ENCODE results near the gene ARHGDIA. TPM values are rescaled to one million over a fixed set of nuclear protein-coding genes. Genes with fewer than 3 reads are reported as not detected.
A peak's percentile ranks its signal among the peaks of the same experiment; 100 is the strongest.

Gene ARHGDIA
- total RNA-seq, 1 experiment from 2014 or later = 201 TPM

DNA sequence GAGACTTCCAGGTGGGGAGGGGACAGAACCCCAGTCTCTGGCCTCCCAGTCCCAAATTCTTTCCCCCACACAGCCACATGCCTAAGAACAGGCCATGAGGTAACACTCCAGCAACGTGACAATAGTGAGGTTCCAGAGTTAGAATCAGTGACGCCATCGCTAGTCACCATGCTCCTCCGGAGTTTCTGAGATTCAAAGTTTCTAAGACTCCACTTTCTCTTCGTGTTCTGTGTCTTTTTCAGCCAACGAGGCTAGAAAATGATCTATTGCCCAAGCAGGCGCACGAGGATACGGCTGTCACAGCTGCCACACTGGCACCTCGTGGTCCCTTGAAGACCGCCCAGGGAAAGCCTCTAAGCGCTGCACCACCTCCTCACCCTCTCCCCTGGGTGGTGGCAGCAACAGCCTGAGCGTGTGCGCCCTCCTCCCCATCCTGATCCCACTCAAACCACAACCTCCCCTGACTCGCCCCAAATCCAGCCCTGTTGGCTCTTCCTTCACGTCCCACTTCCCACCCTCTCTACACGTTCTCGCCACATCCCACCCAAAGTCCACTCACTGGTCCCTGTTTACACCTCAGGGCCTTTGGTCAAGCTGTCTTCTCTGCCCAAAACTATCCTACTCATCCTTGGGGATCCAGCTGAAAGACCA is 39.1 kb downstream of the ARHGDIA start:
- BruUV-seq (replicated peaks) = TSS peak; percentile 74

DNA sequence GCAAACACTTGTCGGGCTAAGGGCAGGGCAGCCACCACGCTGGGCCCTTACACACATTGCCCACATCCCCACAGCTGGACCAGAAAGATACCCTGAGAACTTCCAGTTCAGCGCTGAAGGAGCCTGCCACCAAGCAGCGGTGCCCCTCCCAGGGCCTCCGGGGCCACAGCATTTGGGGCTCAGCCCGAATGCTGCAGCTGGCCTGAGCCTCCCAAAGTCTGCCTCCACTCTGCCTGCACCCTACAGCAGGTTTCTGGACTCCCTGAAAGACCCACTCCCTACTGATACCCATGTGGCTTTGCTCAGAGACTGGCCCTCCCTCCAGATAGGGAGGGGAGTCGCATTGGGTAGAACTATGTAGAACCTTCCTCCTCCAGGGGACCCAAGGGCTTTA is 39.6 kb downstream of the ARHGDIA start:
- H3K9ac ChIP-seq (ENCODE audit: low read length) = no peak overlapping the region
- no peak overlapping the region for H2AFZ ChIP-seq (ENCODE audit: low read length)
- H3K79me2 ChIP-seq (ENCODE audit: low read length) = peaks cover 19% of the 10 kb centered on the region; the same call in 1 of the 2 replicates
- H4K20me1 ChIP-seq (ENCODE audit: low read length) = no peaks in the 10 kb centered on the region
- peak overlapping the region; percentile 99; the same call in 1 of the 2 replicates for H3K4me2 ChIP-seq (ENCODE audit: low read length)
- H3K27me3 ChIP-seq (ENCODE audit: low read length) = no peaks in the 10 kb centered on the region
- H3K9me2 ChIP-seq (replicated peaks; ENCODE audit: low read length) = no peaks in the 10 kb centered on the region
- H3K36me3 ChIP-seq (ENCODE audit: low read depth, low read length) = no peaks in the 10 kb centered on the region
- H3K9me3 ChIP-seq (ENCODE audit: low read length) = no peaks in the 10 kb centered on the region
- TF ChIP-seq EZH2 (IDR thresholded peaks at IDR 0.05; ENCODE audit: low read length, unreplicated experiment) = no peak
- TF ChIP-seq EZH2phosphoT487 (IDR thresholded peaks at IDR 0.05; ENCODE audit: borderline replicate concordance, low read length) = no peak
- no peak for TF ChIP-seq CTCF (conservative IDR thresholded peaks at IDR 0.05; ENCODE audit: low read depth, low read length)
- peaks cover 21% of the 10 kb centered on the region for H3K4me1 ChIP-seq (ENCODE audit: insufficient read depth, low read length)
- ChIA-PET POLR2A (ENCODE audit: unreplicated experiment) (no interaction called here), CTCF (no interaction called here)
- DNase-seq (no peak), ATAC-seq (no peak)
- H3K27ac ChIP-seq (ENCODE audit: low read length) = no peak overlapping the region
- BruUV-seq (replicated peaks) = no TSS peak
- H3F3A ChIP-seq (ENCODE audit: low read length, unreplicated experiment) = no peaks in the 10 kb centered on the region
- intact Hi-C loops (cut with micrococcal nuclease) = no loop called here
- no peak overlapping the region for H3K4me3 ChIP-seq (ENCODE audit: low read length)

More for the DNA sequence above, 39.1 kb downstream of the ARHGDIA start:
- H3K9me3 ChIP-seq (ENCODE audit: low read length) = no peaks in the 10 kb centered on the region
- ATAC-seq = no peak
- H3K4me1 ChIP-seq (ENCODE audit: insufficient read depth, low read length) = peaks cover 21% of the 10 kb centered on the region
- peak overlapping the region; percentile 78 for H3K4me3 ChIP-seq (ENCODE audit: low read length)
- CTCF ChIA-PET = no interaction called here
- H3K9ac ChIP-seq (ENCODE audit: low read length) = peak overlapping the region; percentile 76
- H3K36me3 ChIP-seq (ENCODE audit: low read depth, low read length) = no peaks in the 10 kb centered on the region
- H4K20me1 ChIP-seq (ENCODE audit: low read length) = no peaks in the 10 kb centered on the region
- H3F3A ChIP-seq (ENCODE audit: low read length, unreplicated experiment) = no peaks in the 10 kb centered on the region
- H3K79me2 ChIP-seq (ENCODE audit: low read length) = peaks cover 19% of the 10 kb centered on the region; the same call in 1 of the 2 replicates
- DNase-seq = no peak
- peak overlapping the region; percentile 81 for H2AFZ ChIP-seq (ENCODE audit: low read length)
- H3K27ac ChIP-seq (ENCODE audit: low read length) = peak overlapping the region; percentile 17
- POLR2A ChIA-PET (ENCODE audit: unreplicated experiment) = interaction anchor here (0.5 kb wide), 1 partner anchor 29 kb away, joined by 4 read pairs; no protein-coding TSS in a partner anchor
- intact Hi-C loops (cut with micrococcal nuclease) = no loop called here
- TF ChIP-seq CTCF (conservative IDR thresholded peaks at IDR 0.05; ENCODE audit: low read depth, low read length) = no peak
- TF ChIP-seq EZH2 (IDR thresholded peaks at IDR 0.05; ENCODE audit: low read length, unreplicated experiment) = no peak
- TF ChIP-seq EZH2phosphoT487 (IDR thresholded peaks at IDR 0.05; ENCODE audit: borderline replicate concordance, low read length) = no peak
- H3K9me2 ChIP-seq (replicated peaks; ENCODE audit: low read length) = no peaks in the 10 kb centered on the region
- H3K27me3 ChIP-seq (ENCODE audit: low read length) = no peaks in the 10 kb centered on the region
- H3K4me2 ChIP-seq (ENCODE audit: low read length) = peak overlapping the region; percentile 99

- Histone ChIP-seq H3K9me3 (ENCODE audit: low read length) (no peaks in the 10 kb centered on the region), H3K79me2 (ENCODE audit: low read length) (peaks cover 19% of the 10 kb centered on the region; the same call in 1 of the 2 replicates), H3K9me2 (replicated peaks; ENCODE audit: low read length) (no peaks in the 10 kb centered on the region), H3F3A (ENCODE audit: low read length, unreplicated experiment) (no peaks in the 10 kb centered on the region), H3K4me2 (ENCODE audit: low read length) (no peak overlapping the region), H3K4me1 (ENCODE audit: insufficient read depth, low read length) (peaks cover 21% of the 10 kb centered on the region), H3K27ac (ENCODE audit: low read length) (no peak overlapping the region), H4K20me1 (ENCODE audit: low read length) (no peaks in the 10 kb centered on the region), H3K9ac (ENCODE audit: low read length) (no peak overlapping the region), H3K27me3 (ENCODE audit: low read length) (no peaks in the 10 kb centered on the region), H2AFZ (ENCODE audit: low read length) (no peak overlapping the region), H3K36me3 (ENCODE audit: low read depth, low read length) (no peaks in the 10 kb centered on the region), H3K4me3 (ENCODE audit: low read length) (no peak overlapping the region)
- ChIA-PET POLR2A (ENCODE audit: unreplicated experiment) (no interaction called here), CTCF (no interaction called here)
- intact Hi-C loops (cut with micrococcal nuclease) = no loop called here
- TF ChIP-seq CTCF (conservative IDR thresholded peaks at IDR 0.05; ENCODE audit: low read depth, low read length) = no peak
- TF ChIP-seq EZH2 (IDR thresholded peaks at IDR 0.05; ENCODE audit: low read length, unreplicated experiment) = no peak
- DNase-seq = no peak
- ATAC-seq = no peak
- BruUV-seq (replicated peaks) = no TSS peak
Measured at GRCh38 chr17:81829858-81830257, 41.3 kb downstream of the ARHGDIA start.

Data from PC-3 (cell line).